ENCODE results near the gene SUPT6H. TPM values are rescaled to one million over a fixed set of nuclear protein-coding genes. Genes with fewer than 3 reads are reported as not detected.

The SUPT6H gene
- total and polyA plus RNA-seq, 2 experiments from 2014 or later: 26.5 to 39.7 TPM

DNA sequence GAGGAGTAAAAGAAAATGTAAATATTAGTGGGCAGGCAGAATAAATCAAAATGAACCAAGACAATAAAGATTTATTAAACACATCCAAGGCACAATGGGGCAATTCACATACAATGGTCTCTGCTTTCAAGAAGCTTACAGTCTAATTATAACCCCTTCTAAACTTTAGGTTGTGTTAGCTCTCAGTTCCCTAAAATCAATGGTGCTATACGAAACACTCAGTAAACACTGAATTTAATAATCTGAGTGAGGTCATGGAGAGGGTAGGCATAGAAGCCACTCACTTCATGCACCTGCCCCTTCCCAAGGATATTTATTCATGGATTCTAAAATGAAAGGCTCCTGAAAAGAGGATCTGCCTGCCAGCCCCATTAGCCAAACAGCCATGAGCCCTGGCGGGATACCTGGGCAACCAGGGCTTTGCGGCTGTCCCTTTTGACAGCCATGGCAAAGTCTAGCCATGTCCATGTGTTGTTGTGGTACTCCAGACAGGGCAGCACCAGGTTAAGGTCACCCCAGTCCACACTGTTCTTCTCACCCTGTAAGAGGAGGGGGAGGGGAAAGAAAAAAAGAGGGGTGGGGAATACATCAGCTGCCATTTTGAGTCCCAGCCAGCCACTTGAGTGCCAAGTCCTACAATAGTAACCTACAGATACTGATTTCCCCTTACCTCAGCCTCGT is 46.6 kb upstream of the SUPT6H start:
- H3K27ac ChIP-seq: no peak overlapping the region
- TF ChIP-seq EZH2 (IDR thresholded peaks at IDR 0.05; ENCODE audit: insufficient read depth, poor library complexity, severe bottlenecking) (no peak), EZH2phosphoT487 (IDR thresholded peaks at IDR 0.05; ENCODE audit: insufficient read depth, low read depth) (no peak)
- no peak overlapping the region for H3K9ac ChIP-seq
- H4K20me1 ChIP-seq (ENCODE audit: insufficient read depth): no peaks in the 10 kb centered on the region
- H3K9me2 ChIP-seq (ENCODE audit: insufficient read depth): no peaks in the 10 kb centered on the region
- H3K4me2 ChIP-seq (ENCODE audit: unreplicated experiment): no peak overlapping the region
- no peaks in the 10 kb centered on the region for H3K4me1 ChIP-seq (ENCODE audit: insufficient read depth)
- no peaks in the 10 kb centered on the region for H3K9me3 ChIP-seq (ENCODE audit: low read depth)
- H3K36me3 ChIP-seq (ENCODE audit: low read depth): peaks cover 60% of the 10 kb centered on the region
- H3F3A ChIP-seq (ENCODE audit: insufficient read depth): peaks cover 5% of the 10 kb centered on the region; the same call in 1 of the 2 replicates
- H3K79me2 ChIP-seq (ENCODE audit: insufficient read depth): no peaks in the 10 kb centered on the region
- DNase-seq: no peak
- no peak overlapping the region for H2AFZ ChIP-seq
- 93 to 95% methylated on average over 4 of the region's 4 CpGs for WGBS, 2 experiments (ENCODE audit: low coverage in 1 of 2, low lambda C conversion rate in 2 of 2, missing lambda C conversion rate in 2 of 2)
- no peaks in the 10 kb centered on the region for H3K27me3 ChIP-seq (replicated peaks; ENCODE audit: insufficient read depth)
- no peak overlapping the region for H3K4me3 ChIP-seq
- in situ Hi-C loops (cut with MboI): no loop called here

DNA sequence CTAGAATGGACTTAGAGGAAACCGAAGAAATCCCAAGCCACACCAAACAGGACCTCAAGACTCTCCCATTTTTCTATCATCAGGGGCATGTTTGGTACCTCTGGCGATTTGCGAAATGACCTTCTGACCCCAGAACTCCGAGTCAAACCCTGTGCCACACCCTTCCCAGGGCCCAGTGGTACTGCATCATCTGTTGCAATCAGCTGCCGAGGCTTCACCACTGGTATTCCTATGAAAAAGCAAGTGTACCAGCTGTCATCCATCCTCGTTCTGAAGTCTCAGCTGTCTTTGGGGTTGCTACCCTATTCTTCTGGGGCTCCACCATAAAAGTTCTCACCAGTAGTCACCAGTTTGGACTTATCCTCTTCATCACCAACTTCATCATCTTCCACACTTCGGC is 45.7 kb upstream of the SUPT6H start:
- H3K4me2 ChIP-seq (ENCODE audit: unreplicated experiment): no peak overlapping the region
- H2AFZ ChIP-seq: no peak overlapping the region
- no peak overlapping the region for H3K4me3 ChIP-seq
- H3F3A ChIP-seq (ENCODE audit: insufficient read depth): peaks cover 5% of the 10 kb centered on the region; the same call in 1 of the 2 replicates
- no peak overlapping the region for H3K27ac ChIP-seq
- H4K20me1 ChIP-seq (ENCODE audit: insufficient read depth): no peaks in the 10 kb centered on the region
- no peaks in the 10 kb centered on the region for H3K4me1 ChIP-seq (ENCODE audit: insufficient read depth)
- H3K9me2 ChIP-seq (ENCODE audit: insufficient read depth): no peaks in the 10 kb centered on the region
- H3K36me3 ChIP-seq (ENCODE audit: low read depth): peaks cover 69% of the 10 kb centered on the region
- H3K27me3 ChIP-seq (replicated peaks; ENCODE audit: insufficient read depth): no peaks in the 10 kb centered on the region
- H3K9me3 ChIP-seq (ENCODE audit: low read depth): no peaks in the 10 kb centered on the region
- DNase-seq: no peak
- H3K79me2 ChIP-seq (ENCODE audit: insufficient read depth): no peaks in the 10 kb centered on the region
- TF ChIP-seq EZH2 (IDR thresholded peaks at IDR 0.05; ENCODE audit: insufficient read depth, poor library complexity, severe bottlenecking) (no peak), EZH2phosphoT487 (IDR thresholded peaks at IDR 0.05; ENCODE audit: insufficient read depth, low read depth) (no peak)
- in situ Hi-C loops (cut with MboI): no loop called here
- 85% methylated on average over 7 of the region's 7 CpGs for WGBS, 2 experiments (ENCODE audit: low coverage in 1 of 2, low lambda C conversion rate in 2 of 2, missing lambda C conversion rate in 2 of 2)
- no peak overlapping the region for H3K9ac ChIP-seq

DNA sequence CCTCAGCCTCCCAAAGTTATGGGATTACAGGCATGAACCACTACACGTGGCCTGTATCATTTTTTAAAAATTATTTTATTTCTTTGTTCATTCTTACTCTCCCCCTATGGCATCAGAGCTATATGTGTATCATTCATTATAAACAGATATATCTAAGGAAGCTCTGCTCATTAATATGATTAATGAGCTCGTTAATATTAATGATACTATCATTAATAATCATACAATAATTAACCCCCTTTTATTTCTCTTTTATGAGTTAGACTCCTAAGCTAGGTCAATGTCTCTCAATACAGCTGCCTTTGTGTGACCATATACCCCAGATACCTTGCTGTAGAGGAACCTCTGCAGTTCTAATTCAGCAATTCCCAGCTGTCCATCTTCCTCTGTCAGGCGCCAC is 43.5 kb upstream of the SUPT6H start:
- H3K79me2 ChIP-seq (ENCODE audit: insufficient read depth): no peaks in the 10 kb centered on the region
- in situ Hi-C loops (cut with MboI): no loop called here
- no peak for DNase-seq
- TF ChIP-seq EZH2phosphoT487 (IDR thresholded peaks at IDR 0.05; ENCODE audit: insufficient read depth, low read depth) (no peak), EZH2 (IDR thresholded peaks at IDR 0.05; ENCODE audit: insufficient read depth, poor library complexity, severe bottlenecking) (no peak)
- no peak overlapping the region for H2AFZ ChIP-seq
- H3K9me3 ChIP-seq (ENCODE audit: low read depth): no peaks in the 10 kb centered on the region
- H3K9ac ChIP-seq: no peak overlapping the region
- no peak overlapping the region for H3K4me2 ChIP-seq (ENCODE audit: unreplicated experiment)
- H3K27me3 ChIP-seq (replicated peaks; ENCODE audit: insufficient read depth): no peaks in the 10 kb centered on the region
- 99% methylated on average over 3 of the region's 3 CpGs for WGBS, 2 experiments (ENCODE audit: low coverage in 1 of 2, low lambda C conversion rate in 2 of 2, missing lambda C conversion rate in 2 of 2)
- H3K4me3 ChIP-seq: no peak overlapping the region
- H3K4me1 ChIP-seq (ENCODE audit: insufficient read depth): no peaks in the 10 kb centered on the region
- peaks cover 91% of the 10 kb centered on the region for H3K36me3 ChIP-seq (ENCODE audit: low read depth)
- H3K9me2 ChIP-seq (ENCODE audit: insufficient read depth): no peaks in the 10 kb centered on the region
- peaks cover 5% of the 10 kb centered on the region; the same call in 1 of the 2 replicates for H3F3A ChIP-seq (ENCODE audit: insufficient read depth)
- H4K20me1 ChIP-seq (ENCODE audit: insufficient read depth): no peaks in the 10 kb centered on the region
- no peak overlapping the region for H3K27ac ChIP-seq

DNA sequence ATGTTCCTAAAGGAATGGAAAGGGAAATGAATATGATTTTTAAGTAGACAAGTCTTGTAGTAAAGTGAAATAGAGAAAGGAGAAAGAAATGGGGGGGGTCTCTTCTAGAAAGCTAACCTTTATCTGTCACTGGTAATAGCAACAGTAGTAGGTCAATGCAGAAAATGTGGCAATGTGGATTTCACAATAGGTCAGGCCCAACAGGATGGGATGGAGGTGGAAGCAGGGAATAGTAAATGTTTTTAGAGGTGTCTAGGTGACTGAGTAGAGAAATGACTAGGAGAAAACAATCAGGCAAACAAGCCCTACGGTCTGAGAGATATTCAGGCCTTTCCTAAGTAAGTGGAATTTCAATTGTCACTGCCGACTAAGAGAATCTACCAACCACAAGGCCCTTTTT is 42.0 kb upstream of the SUPT6H start:
- Histone ChIP-seq H3K9me2 (ENCODE audit: insufficient read depth) (no peaks in the 10 kb centered on the region), H4K20me1 (ENCODE audit: insufficient read depth) (no peaks in the 10 kb centered on the region), H3K36me3 (ENCODE audit: low read depth) (peaks cover 93% of the 10 kb centered on the region), H3K4me2 (ENCODE audit: unreplicated experiment) (no peak overlapping the region), H3K4me3 (no peak overlapping the region), H2AFZ (no peak overlapping the region), H3K9ac (no peak overlapping the region), H3K4me1 (ENCODE audit: insufficient read depth) (no peaks in the 10 kb centered on the region), H3K79me2 (ENCODE audit: insufficient read depth) (no peaks in the 10 kb centered on the region), H3K27ac (no peak overlapping the region), H3K9me3 (ENCODE audit: low read depth) (no peaks in the 10 kb centered on the region), H3K27me3 (replicated peaks; ENCODE audit: insufficient read depth) (no peaks in the 10 kb centered on the region), H3F3A (ENCODE audit: insufficient read depth) (peaks cover 5% of the 10 kb centered on the region; the same call in 1 of the 2 replicates)
- DNase-seq: no peak
- in situ Hi-C loops (cut with MboI): no loop called here
- 92 to 98% methylated on average over 2 of the region's 2 CpGs for WGBS, 2 experiments (ENCODE audit: low coverage in 1 of 2, low lambda C conversion rate in 2 of 2, missing lambda C conversion rate in 2 of 2)
- TF ChIP-seq EZH2 (IDR thresholded peaks at IDR 0.05; ENCODE audit: insufficient read depth, poor library complexity, severe bottlenecking) (no peak), EZH2phosphoT487 (IDR thresholded peaks at IDR 0.05; ENCODE audit: insufficient read depth, low read depth) (no peak)
